ENCODE measurements around the gene TSPEAR. TPM values are rescaled to one million over a fixed set of nuclear protein-coding genes. Genes with fewer than 3 reads are reported as not detected.

Gene TSPEAR
- total RNA-seq, 2 experiments from 2014 or later = not detected

GRCh38 chr21:44547656-44548331 lies 163.6 kb downstream of the TSPEAR start:
- intact Hi-C loops (cut with micrococcal nuclease) = loop anchor here (1.0 kb wide), 1 partner anchor 72 kb away; no protein-coding TSS in a partner anchor
- Mint-ChIP-seq H3K27ac (peak overlapping the region; percentile 91), H3K9me3 (peaks cover 13% of the 10 kb centered on the region), H3K4me1 (ENCODE audit: low read depth) (peaks cover 25% of the 10 kb centered on the region), H3K27me3 (ENCODE audit: low read depth) (no peaks in the 10 kb centered on the region), H3K4me3 (peak overlapping the region; percentile 72), H3K36me3 (ENCODE audit: low read depth) (peaks cover 15% of the 10 kb centered on the region)
- DNase-seq = peak; percentile 58
- CTCF ChIA-PET = interaction anchor here (0.7 to 1.4 kb wide), 4 partner anchors 36 to 589 kb away, joined by 3 to 4 read pairs (median 3); no protein-coding TSS in a partner anchor

DNA sequence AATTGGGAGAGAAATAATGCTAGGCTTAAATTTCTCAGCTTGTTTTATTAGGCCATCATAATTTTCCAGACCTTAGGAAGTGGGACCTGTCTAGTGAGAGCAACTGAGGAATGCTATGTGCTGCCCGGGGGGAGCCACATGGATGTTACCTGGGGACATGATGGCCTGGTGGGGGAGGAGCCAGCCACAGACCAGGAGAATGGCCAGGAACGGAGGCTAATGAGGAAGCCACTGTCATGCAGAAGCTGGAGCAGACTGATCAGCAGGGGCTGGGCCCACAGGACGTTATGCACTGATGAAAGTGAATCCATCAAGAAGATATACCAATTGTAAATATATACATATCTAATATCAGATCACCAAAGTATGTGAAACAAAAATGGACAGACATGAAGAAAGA lies 166.8 kb downstream of the TSPEAR start:
- H3K4me1 Mint-ChIP-seq (ENCODE audit: low read depth) = peaks cover 25% of the 10 kb centered on the region
- intact Hi-C loops (cut with micrococcal nuclease) = no loop called here
- CTCF ChIA-PET = no interaction called here
- H3K36me3 Mint-ChIP-seq (ENCODE audit: low read depth) = peaks cover 15% of the 10 kb centered on the region
- H3K9me3 Mint-ChIP-seq = peaks cover 13% of the 10 kb centered on the region
- H3K27ac Mint-ChIP-seq = no peak overlapping the region
- DNase-seq = no peak
- H3K4me3 Mint-ChIP-seq = no peak overlapping the region
- no peaks in the 10 kb centered on the region for H3K27me3 Mint-ChIP-seq (ENCODE audit: low read depth)

- Mint-ChIP-seq H3K27ac (no peak overlapping the region), H3K36me3 (ENCODE audit: low read depth) (peaks cover 12% of the 10 kb centered on the region), H3K27me3 (ENCODE audit: low read depth) (no peaks in the 10 kb centered on the region), H3K4me1 (ENCODE audit: low read depth) (peaks cover 12% of the 10 kb centered on the region), H3K4me3 (no peak overlapping the region), H3K9me3 (peaks cover 13% of the 10 kb centered on the region)
- DNase-seq = no peak
- CTCF ChIA-PET = no interaction called here
- intact Hi-C loops (cut with micrococcal nuclease) = no loop called here
These were observed 168.7 kb downstream of the TSPEAR start for GRCh38 chr21:44542716-44543115.

DNA sequence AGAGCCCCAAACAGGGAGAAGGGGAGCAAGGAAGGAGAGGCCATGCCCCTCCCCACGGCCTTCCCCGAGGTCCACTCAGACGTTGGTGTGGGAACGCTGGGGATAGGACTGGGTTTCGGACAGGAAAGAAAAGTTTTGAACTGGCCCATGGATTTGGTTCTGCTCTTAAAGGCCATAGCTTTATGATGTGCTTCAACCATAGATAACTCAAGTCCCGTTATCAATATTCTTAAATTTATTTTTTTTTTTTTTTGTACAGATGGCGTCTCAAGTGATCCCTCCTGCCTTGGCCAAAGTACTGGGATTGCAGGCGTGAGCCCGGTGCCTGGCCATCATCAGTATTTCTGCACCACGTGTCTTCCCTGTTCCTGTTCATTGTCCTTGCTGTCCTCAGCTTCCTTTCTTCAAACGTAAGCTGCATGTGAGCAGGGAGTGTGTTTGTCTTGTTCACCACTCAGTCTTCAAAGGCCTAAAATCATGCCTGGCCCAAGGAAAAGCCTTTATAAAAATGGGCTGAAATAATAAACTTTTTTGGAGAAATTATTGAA lies 170.6 kb downstream of the TSPEAR start:
- Mint-ChIP-seq H3K4me3 (no peak overlapping the region), H3K9me3 (peaks cover 1% of the 10 kb centered on the region), H3K36me3 (ENCODE audit: low read depth) (no peaks in the 10 kb centered on the region), H3K4me1 (ENCODE audit: low read depth) (no peaks in the 10 kb centered on the region), H3K27ac (no peak overlapping the region), H3K27me3 (ENCODE audit: low read depth) (no peaks in the 10 kb centered on the region)
- intact Hi-C loops (cut with micrococcal nuclease) = no loop called here
- no peak for DNase-seq
- CTCF ChIA-PET = no interaction called here

GRCh38 chr21:44539991-44540666 lies 171.2 kb downstream of the TSPEAR start, which contains the start of gene KRTAP10-1:
Gene KRTAP10-1 (minus strand): TSS chr21:44540195. CDS start chr21:44540150, 45 bp downstream.
- no peaks in the 10 kb centered on the region for H3K9me3 Mint-ChIP-seq
- H3K27me3 Mint-ChIP-seq (ENCODE audit: low read depth) = no peaks in the 10 kb centered on the region
- no peak within 1 kb of the TSS for H3K4me3 Mint-ChIP-seq
- intact Hi-C loops (cut with micrococcal nuclease) = no loop called here
- no peaks in the 10 kb centered on the region for H3K36me3 Mint-ChIP-seq (ENCODE audit: low read depth)
- CTCF ChIA-PET = no interaction called here
- no peaks in the 10 kb centered on the region for H3K4me1 Mint-ChIP-seq (ENCODE audit: low read depth)
- H3K27ac Mint-ChIP-seq = no peak within 1 kb of the TSS
- DNase-seq = no peak

DNA sequence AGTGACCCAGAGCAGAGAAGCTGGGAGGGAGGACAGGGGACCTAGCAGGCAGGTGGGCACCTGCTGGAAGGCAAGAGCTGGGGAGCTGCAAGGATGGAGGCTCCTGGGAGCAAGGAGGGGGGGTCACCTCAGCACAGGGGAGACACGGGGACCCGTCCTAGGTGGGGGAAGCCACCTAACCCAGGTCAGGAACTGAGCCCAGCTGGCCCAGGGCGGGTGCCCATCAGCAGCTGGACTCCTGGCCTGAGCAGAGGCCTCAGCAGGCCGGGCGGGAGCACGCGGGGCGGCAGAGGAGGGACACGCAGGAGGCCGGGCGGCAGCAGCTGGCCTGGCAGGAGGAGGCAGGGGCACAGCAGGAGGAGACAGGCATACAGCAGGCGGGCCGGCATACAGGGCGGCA lies 172.3 kb downstream of the TSPEAR start:
- Mint-ChIP-seq H3K4me3 (no peak overlapping the region), H3K4me1 (ENCODE audit: low read depth) (no peaks in the 10 kb centered on the region), H3K36me3 (ENCODE audit: low read depth) (no peaks in the 10 kb centered on the region), H3K9me3 (no peaks in the 10 kb centered on the region), H3K27me3 (ENCODE audit: low read depth) (no peaks in the 10 kb centered on the region), H3K27ac (no peak overlapping the region)
- CTCF ChIA-PET = interaction anchor here (0.6 kb wide), 1 partner anchor 490 kb away, joined by 6 read pairs; no protein-coding TSS in a partner anchor
- DNase-seq = no peak
- intact Hi-C loops (cut with micrococcal nuclease) = no loop called here

DNA sequence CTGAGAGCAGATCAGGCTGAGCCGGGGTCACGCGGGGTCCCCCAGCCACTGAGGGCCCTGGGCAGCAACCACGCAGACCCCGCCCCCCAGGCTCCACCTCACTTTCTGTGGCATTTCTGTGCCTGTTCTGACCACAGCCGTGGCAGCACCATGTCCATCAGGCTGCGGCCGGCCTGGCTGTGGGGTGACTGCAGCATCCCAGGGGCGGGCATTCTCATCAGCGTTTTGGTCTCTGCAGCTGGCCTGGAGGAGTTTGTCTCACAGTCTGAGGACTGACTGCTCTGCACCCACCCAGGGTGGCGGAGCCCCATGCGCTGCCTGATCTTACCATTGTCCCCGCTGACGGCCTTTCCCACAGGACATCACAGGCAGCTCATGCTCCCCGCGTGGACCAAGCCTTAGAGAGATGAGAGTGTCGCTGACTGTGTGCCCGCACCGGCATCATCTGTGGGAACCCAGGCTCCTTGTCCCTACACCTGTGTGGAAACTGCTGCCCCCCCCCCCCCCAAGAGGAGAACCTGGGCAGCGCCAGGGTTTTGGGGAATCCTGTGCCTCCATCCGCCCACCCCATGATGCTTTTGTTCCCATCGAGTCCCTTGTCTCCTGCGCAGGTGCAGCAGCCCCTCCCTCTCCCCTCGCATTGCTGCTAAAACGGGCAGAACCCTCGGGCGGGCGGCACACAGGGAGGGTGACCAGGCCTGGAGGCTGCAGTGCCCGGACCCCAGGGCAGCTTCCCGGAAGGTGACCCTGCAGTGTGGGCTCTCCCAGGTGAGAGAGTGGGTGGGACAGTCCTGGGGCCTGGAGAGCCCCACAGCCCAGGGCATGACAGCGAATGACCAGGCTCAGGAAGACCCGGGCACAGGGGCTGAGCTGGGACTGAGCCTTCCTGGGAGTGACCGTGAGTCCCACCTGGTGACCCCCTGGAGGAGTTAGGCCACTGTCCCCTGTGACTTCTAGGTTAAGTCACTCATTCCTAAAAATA lies 173.2 kb downstream of the TSPEAR start:
- CTCF ChIA-PET = interaction anchor here (0.6 kb wide), 1 partner anchor 491 kb away, joined by 6 read pairs; no protein-coding TSS in a partner anchor
- H3K9me3 Mint-ChIP-seq = no peaks in the 10 kb centered on the region
- H3K4me3 Mint-ChIP-seq = no peak overlapping the region
- intact Hi-C loops (cut with micrococcal nuclease) = no loop called here
- no peak for DNase-seq
- no peaks in the 10 kb centered on the region for H3K27me3 Mint-ChIP-seq (ENCODE audit: low read depth)
- no peaks in the 10 kb centered on the region for H3K4me1 Mint-ChIP-seq (ENCODE audit: low read depth)
- H3K27ac Mint-ChIP-seq = no peak overlapping the region
- no peaks in the 10 kb centered on the region for H3K36me3 Mint-ChIP-seq (ENCODE audit: low read depth)

DNA sequence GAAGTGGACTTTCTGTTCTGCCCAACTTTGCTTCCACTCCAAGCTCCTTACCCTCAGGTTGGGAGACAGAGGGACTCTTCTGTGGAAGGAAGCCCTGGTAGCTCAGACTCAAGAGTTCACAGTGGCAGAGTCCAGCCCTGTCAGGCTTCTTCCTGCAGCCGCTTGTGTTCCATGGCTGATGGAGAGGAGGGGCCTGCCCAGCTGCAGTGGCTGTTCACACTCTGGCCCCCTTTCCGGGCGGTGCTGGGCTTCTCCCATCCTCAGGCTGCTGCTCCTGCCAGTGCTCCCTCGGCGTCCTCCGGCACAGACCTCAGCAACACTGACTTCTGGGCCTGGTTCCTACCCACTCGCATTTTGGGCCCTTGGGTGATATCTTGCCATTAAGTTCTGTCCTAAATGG lies 175.4 kb downstream of the TSPEAR start:
- H3K4me3 Mint-ChIP-seq = no peak overlapping the region
- DNase-seq = no peak
- H3K27ac Mint-ChIP-seq = no peak overlapping the region
- intact Hi-C loops (cut with micrococcal nuclease) = no loop called here
- no peaks in the 10 kb centered on the region for H3K27me3 Mint-ChIP-seq (ENCODE audit: low read depth)
- H3K9me3 Mint-ChIP-seq = no peaks in the 10 kb centered on the region
- H3K4me1 Mint-ChIP-seq (ENCODE audit: low read depth) = no peaks in the 10 kb centered on the region
- CTCF ChIA-PET = interaction anchor here (0.6 to 1.2 kb wide), 3 partner anchors 25 to 670 kb away, joined by 3 read pairs; no protein-coding TSS in a partner anchor
- H3K36me3 Mint-ChIP-seq (ENCODE audit: low read depth) = no peaks in the 10 kb centered on the region

GRCh38 chr21:44534688-44535087 lies 176.7 kb downstream of the TSPEAR start:
- Mint-ChIP-seq H3K4me1 (ENCODE audit: low read depth) (no peaks in the 10 kb centered on the region), H3K36me3 (ENCODE audit: low read depth) (no peaks in the 10 kb centered on the region), H3K27ac (no peak overlapping the region), H3K27me3 (ENCODE audit: low read depth) (no peaks in the 10 kb centered on the region), H3K4me3 (no peak overlapping the region), H3K9me3 (no peaks in the 10 kb centered on the region)
- CTCF ChIA-PET = no interaction called here
- no peak for DNase-seq
- intact Hi-C loops (cut with micrococcal nuclease) = no loop called here

DNA sequence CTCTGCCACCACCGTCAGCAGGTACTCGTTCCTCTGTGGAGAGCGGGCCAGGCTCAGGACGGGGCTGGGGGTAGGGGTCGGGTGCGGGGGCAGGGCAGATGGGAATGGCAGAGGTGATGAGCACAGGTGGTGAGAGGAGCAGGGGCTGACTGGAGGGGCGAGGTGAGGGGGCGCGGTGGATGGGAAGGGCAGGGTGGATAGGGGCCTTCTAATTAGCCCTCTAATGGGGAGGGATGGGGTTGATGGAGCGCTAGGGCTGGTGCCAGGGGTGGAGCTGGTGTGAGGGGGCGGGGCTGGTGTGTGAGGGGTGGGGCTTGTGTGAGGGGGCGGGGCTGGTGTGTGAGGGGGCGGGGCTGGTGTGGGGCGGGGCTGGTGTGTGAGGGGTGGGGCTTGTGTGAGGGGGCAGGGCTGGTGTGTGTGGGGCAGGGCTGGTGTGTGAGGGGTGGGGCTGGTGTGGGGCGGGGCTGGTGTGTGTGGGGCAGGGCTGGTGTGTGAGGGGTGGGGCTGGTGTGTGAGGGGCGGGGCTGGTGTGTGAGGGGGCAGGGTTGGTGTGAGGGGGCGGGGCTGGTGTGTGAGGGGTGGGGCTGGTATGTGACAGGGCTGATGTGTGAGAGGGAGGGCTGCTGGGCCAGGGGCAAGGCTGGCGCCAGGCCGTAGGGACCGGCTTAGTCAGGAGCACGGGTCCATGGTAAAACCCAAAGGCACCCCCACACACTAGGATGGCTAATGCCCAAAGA lies 177.3 kb downstream of the TSPEAR start:
- CTCF ChIA-PET = no interaction called here
- intact Hi-C loops (cut with micrococcal nuclease) = no loop called here

DNA sequence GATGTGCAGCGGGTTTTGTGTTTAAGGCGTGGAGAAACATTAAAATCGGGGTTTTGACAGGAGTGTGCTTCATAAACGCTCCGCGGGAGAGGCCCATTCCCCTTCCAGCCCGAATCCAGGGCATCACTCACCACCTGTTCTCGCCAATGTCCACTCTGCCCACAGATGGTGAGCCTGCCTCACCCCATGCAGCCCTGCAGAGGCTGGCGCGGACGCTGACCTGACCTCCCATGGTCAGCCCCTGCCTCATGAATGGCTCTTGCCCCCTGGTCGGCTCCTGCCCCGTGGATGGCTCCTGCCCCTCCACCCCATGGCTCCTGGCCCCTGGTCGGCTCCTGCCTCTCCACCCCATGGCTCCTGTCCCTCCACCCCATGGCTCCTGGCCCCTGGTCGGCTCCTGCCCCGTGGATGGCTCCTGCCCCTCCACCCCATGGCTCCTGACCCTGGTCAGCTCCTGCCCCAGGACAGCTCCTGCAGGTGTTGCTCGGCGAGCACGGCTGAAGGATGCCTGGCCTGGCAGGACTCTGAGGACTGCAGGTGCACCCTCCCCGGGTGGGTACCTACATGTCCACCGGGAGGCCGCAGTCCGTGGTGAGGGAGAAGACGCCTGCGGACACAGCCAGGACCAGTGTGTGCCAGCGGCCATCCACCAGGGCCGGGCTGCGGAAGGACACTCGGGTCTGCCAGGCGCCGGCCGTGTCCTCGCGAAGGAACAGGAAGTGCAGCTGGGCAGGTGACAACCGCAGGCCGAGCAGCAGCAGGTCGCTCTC lies 178.1 kb downstream of the TSPEAR start:
- no peaks in the 10 kb centered on the region for H3K4me1 Mint-ChIP-seq (ENCODE audit: low read depth)
- no peak for DNase-seq
- H3K27me3 Mint-ChIP-seq (ENCODE audit: low read depth) = no peaks in the 10 kb centered on the region
- no peaks in the 10 kb centered on the region for H3K36me3 Mint-ChIP-seq (ENCODE audit: low read depth)
- H3K4me3 Mint-ChIP-seq = no peak overlapping the region
- intact Hi-C loops (cut with micrococcal nuclease) = no loop called here
- H3K27ac Mint-ChIP-seq = no peak overlapping the region
- no peaks in the 10 kb centered on the region for H3K9me3 Mint-ChIP-seq
- CTCF ChIA-PET = no interaction called here

More for the DNA sequence above, 177.3 kb downstream of the TSPEAR start:
- Mint-ChIP-seq H3K4me1 (ENCODE audit: low read depth) (no peaks in the 10 kb centered on the region), H3K4me3 (no peak overlapping the region), H3K27me3 (ENCODE audit: low read depth) (no peaks in the 10 kb centered on the region), H3K36me3 (ENCODE audit: low read depth) (no peaks in the 10 kb centered on the region), H3K27ac (no peak overlapping the region), H3K9me3 (no peaks in the 10 kb centered on the region)
- no peak for DNase-seq

Data from activated naive CD4-positive, alpha-beta T cell treated with anti-CD3 and anti-CD28 coated beads for 36 hours (primary cell).